DMS53 (cell line): ENCODE data around the gene C19orf33.
A peak's percentile ranks its signal among the peaks of the same experiment; 100 is the strongest.
"Not testable (repeated sequence)": the region's sequence is repeated elsewhere in the genome, so short reads cannot be mapped to it uniquely, and the experiment has no call there.

Source experiments
- DNase-seq: peaks from one replicate; lab custom pipeline; 2025; lab: John Stamatoyannopoulos, UW

The C19orf33 gene

DNA sequence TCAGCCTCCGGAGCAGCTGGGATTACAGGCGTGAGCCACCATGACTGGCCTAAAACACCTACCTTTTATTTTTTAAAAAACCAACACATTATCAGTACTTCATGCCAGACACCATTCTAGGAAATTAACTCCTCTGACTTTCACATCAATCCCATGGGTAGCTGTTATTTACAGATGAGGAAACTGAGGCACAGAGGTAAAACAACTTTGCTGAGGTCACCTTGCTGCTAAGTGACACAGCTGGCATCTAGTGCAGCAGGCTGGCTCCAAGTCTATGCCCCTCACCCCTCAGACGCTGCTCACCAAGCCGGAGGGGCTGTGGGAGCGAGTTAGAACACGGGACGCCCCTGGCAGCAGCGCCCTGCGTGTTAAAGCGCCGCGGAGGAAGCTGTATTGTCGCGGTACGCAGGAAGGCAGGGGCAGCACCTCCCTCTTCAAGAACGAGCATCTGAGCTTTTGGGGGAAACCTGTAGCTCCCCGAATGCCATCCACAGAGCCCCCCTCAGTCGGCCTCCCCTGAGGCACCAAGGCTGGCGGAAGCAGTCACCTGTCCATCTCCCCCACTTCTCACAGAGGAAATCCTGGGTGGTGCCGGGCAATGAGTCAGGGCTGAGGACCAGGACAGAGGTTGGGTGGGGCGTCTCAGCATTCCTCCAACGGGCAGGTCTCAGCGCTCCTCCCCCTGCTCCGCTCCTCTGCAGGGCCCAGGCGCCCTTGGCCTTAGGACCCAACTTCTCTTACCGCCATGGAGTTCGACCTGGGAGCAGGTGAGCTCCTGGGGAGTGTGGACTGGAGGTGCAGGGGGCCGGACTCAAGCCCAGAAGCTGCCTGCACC lies at the start of gene C19orf33:
Gene C19orf33 (plus strand): TSS at position 735 of the 835 bp plus-strand sequence. CDS start 11 bp downstream, at position 746.
- no peak for DNase-seq

GRCh38 chr19:38255383-38256014 lies 48.6 kb upstream of the C19orf33 start:
- DNase-seq, result peak; percentile 53

- not testable (repeated sequence) for DNase-seq
Measured at GRCh38 chr19:38261942-38262341, 42.1 kb upstream of the C19orf33 start.

DNA sequence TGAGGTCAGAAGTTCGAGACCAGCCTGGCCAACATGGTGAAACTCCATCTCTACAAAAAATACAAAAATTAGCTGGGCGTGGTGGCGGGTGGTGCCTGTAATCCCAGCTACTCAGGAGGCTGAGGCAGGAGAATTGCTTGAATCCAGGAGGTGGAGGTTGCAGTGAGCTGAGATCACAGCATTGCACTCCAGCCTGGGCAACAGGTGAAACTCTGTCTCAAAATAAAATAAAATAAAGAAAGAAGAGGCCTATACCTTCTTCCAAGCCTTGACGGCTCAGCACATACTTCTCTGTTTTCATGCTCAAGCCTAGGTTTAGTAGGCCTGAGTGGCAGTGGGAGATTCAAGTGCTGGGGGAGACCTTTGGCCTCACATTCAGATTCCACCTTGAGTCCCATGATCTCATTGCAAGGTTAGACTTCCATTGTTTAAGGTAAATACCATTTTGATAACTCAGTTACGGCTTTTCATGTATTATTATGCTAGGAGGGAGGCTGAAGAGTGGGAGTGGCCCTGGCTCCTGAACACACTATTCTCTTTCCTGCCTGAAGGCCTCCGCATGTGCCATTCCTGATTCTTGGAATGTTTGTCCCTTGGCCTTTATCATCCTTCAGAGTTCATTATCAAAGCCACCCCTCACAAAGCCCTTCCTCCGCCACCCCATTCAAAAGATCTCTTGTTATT lies 41.3 kb upstream of the C19orf33 start:
- no peak for DNase-seq

GRCh38 chr19:38263689-38264485 lies 40.2 kb upstream of the C19orf33 start:
- peak; percentile 99 for DNase-seq

- no peak for DNase-seq
Measured at GRCh38 chr19:38264486-38265212, 39.4 kb upstream of the C19orf33 start, which contains the start of gene SPINT2. TSS of gene SPINT2 (plus strand) at chr19:38264573. CDS start at chr19:38264893, 320 bp downstream.

GRCh38 chr19:38265213-38265861 lies 38.7 kb upstream of the C19orf33 start:
- DNase-seq, result peak; percentile 61

- DNase-seq, result peak; percentile 51
Measured at GRCh38 chr19:38265921-38266429, 38.1 kb upstream of the C19orf33 start.

DNA sequence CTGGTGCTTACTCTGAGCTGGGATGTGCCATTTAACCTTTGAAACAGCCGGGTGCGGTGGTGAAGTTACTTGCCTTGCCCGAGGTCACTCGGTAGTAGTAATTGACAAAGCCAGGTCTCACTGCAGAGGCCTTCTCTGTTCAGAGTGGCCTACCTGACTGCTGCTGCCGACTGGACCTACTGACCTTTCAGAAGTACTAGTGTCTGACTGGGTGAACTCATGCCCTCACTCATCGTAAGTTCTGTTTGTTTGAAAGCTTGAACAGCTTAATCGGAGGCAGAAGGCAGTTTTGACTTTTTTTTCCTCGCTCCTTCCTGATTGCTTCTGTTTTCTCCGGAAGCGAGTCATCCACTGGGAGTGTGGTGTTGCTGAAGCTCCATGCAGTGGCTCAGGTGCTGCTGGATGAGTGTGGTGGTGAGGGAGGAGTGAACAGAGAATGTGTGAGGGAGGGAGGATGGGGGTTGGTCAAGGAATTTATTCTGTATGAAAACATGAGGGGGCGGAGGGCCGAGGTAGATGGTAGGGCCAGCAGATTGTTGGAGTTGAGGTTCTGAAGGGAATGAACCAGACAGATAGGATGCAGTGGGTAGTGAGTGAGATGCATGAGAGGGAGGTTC lies 37.0 kb upstream of the C19orf33 start:
- DNase-seq, result peak; percentile 88

DNA sequence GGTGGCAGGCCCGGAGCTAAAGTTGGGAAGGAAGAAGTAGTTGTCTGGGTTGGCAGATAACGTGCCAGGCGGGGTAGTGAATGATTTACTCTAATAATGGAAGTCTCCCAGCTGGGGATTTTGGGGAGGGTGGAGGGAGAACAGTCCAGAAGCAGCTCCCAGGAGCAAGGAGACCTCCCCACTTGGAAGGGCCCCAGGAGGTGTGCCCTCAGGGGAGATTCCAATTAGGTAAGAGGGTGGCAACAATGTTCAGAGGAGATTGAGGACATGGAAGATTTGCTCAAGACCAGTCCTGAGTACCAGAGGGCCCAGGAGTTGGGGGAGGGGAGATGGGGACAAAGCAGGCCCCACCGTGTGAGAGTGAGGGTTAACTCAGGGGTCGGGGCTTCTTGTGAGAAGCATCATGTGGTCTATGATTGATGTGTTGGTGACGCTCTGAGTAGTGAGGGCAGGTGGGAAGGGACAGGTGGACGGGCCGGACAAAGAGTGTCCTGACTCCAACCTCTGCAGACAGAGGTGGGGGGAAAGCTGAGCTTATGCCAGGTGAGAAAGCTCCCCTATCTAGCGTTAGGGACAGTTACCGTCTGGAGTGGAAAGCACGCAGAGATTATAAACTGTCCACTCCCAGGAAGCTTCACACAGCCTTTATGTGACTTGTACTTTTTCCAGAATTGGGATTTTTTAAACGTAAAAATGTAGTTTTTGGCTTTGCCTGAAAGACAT lies 36.1 kb upstream of the C19orf33 start:
- no peak for DNase-seq

DNA sequence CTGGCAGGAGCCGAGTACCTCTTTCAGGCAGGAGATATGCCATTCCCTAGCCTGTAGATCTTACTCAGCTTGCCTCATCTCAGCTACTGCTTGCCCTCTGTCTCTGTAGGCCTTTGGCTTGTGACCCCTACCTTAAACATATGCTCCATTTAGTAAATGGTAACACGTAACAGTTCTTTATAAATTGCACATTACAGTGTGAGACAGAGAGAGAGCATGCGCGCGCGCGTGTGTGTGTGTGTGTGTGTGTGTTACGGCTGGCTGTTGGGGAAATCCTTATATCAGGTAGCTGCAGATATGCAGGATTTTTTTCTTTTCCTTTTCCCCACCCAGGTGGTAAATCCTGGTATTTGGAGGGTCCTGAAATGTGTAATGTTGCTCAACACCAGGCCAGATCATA lies 35.5 kb upstream of the C19orf33 start:
- DNase-seq, result no peak

DNA sequence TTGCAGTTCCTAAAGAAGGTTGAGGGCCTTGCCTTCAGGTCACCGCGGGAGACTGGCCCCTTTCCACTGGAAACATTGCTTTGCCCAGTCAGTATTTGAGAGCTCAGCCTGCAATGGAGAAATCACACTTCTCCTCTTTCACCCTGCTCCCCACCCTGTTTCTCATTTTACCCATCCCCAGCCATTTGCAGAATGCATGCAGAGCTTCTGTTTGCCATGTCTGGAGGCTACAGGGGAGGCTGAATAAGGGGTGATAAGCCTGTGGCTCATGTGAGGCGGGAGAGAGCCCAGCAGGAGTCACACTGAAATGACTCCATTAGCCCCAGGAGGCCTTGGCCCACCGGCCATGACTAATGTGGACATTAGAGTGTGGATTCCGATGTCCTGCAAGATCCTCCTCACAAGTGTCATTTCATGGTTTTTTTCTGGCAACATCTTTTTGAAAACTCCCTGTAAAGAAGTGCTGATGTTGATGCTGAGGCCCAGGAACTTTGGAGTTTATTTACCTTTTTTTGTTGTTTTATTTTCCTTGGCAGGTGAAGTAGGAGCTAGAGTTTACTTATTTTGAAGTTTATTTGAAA lies 33.4 kb upstream of the C19orf33 start:
- no peak for DNase-seq

GRCh38 chr19:38273499-38273898 lies 30.6 kb upstream of the C19orf33 start:
- no peak for DNase-seq

DNA sequence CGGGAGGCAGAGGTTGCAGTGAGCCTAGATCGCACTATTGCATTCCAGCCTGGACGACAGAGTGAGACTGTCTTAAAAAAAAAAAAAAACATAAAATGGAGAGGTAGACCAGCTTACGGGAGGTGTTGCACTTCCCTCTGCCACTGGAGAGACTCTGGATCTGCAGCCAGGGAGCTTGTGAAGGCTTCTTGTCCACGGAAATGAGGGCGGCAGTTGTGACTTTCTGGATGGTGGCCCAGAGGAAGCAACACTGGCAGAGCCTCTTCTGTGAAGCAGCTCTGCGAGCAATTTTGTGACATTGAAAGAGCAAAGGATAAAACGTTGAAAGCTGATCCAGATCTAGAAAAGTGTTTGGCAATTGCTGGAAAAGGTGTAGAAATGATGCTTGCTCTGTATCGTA lies 29.3 kb upstream of the C19orf33 start:
- no peak for DNase-seq

DNA sequence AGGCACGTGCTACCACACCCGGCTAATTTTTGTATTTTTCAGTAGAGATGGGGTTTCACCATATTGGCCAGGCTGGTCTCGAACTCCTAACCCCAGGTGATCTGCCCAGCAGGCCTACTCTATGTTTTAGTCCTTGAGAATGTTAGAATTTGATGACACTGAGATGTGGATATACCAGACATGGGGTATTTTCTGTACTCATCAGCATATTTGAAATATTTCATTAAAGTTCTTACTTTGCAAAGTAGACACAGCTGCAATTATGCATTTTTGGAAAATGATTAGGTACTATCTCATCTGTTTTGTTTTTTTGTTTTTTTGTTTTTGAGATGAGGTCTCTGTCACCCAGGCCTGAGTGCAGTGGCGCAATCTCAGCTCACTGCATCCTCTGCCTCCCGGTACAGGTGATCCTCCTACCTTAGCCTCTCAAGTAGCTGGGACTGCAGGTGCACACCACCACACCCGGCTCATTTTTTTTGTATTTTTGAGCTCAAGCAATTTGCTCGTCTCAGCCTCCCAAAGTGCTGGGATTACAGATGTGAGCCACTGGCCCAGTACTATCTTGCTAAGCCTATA lies 27.0 kb upstream of the C19orf33 start:
- no peak for DNase-seq

- DNase-seq, result peak; percentile 44
Measured at GRCh38 chr19:38277549-38277948, 26.5 kb upstream of the C19orf33 start.

- DNase-seq, result no peak
Measured at GRCh38 chr19:38277969-38278680, 25.9 kb upstream of the C19orf33 start.

GRCh38 chr19:38278751-38279150 lies 25.3 kb upstream of the C19orf33 start:
- DNase-seq, result no peak
